ENCODE measurements around the gene ZBTB45.
A peak's percentile ranks its signal among the peaks of the same experiment; 100 is the strongest.
"Not testable (repeated sequence)": the region's sequence is repeated elsewhere in the genome, so short reads cannot be mapped to it uniquely, and the experiment has no call there.

Gene ZBTB45

GRCh38 chr19:58473775-58474174 is 45.8 kb downstream of the ZBTB45 start:
- Mint-ChIP-seq H3K27ac (peak overlapping the region; percentile 37), H3K4me1 (peaks cover 28 to 46% of the 10 kb centered on the region in 2 donors), H3K9me3 (no peaks in the 10 kb centered on the region), H3K27me3 (no peaks in the 10 kb centered on the region), H3K4me3 (peak overlapping the region in 1 of 2 donors; percentile 23), H3K36me3 (peaks cover 24 to 38% of the 10 kb centered on the region in 2 donors)
- ATAC-seq (replicated peaks) (no peak), DNase-seq (no peak)

GRCh38 chr19:58471736-58472135 is 47.9 kb downstream of the ZBTB45 start:
- H3K4me1 Mint-ChIP-seq: peaks cover 30 to 47% of the 10 kb centered on the region in 2 donors
- no peaks in the 10 kb centered on the region for H3K9me3 Mint-ChIP-seq
- peaks cover 31 to 47% of the 10 kb centered on the region in 2 donors for H3K36me3 Mint-ChIP-seq
- ATAC-seq (replicated peaks): no peak
- no peak overlapping the region for H3K4me3 Mint-ChIP-seq
- no peaks in the 10 kb centered on the region for H3K27me3 Mint-ChIP-seq
- no peak for DNase-seq
- no peak overlapping the region for H3K27ac Mint-ChIP-seq

GRCh38 chr19:58470837-58471543 is 48.6 kb downstream of the ZBTB45 start:
- H3K27me3 Mint-ChIP-seq; H3K9me3 Mint-ChIP-seq; H3K4me3 Mint-ChIP-seq; DNase-seq; H3K27ac Mint-ChIP-seq; ATAC-seq (replicated peaks): not testable (repeated sequence)
- peaks cover 28 to 45% of the 10 kb centered on the region in 2 donors for H3K4me1 Mint-ChIP-seq
- peaks cover 31 to 47% of the 10 kb centered on the region in 2 donors for H3K36me3 Mint-ChIP-seq

- Mint-ChIP-seq H3K4me1 (peaks cover 22 to 36% of the 10 kb centered on the region in 2 donors), H3K4me3 (peak overlapping the region; percentile 25 to 30), H3K36me3 (peaks cover 27 to 45% of the 10 kb centered on the region in 2 donors), H3K27me3 (no peaks in the 10 kb centered on the region), H3K27ac (no peak overlapping the region), H3K9me3 (no peaks in the 10 kb centered on the region)
- ATAC-seq (replicated peaks) (no peak), DNase-seq (no peak)
Observed at GRCh38 chr19:58469241-58470013, 50.2 kb downstream of the ZBTB45 start.

- peak overlapping the region; percentile 52 for H3K27ac Mint-ChIP-seq
Observed at GRCh38 chr19:58468216-58468839, 51.3 kb downstream of the ZBTB45 start.

GRCh38 chr19:58466760-58467589 is 52.6 kb downstream of the ZBTB45 start, which contains the start of gene ZNF324:
Gene ZNF324 (plus strand): TSS chr19:58467080. CDS start chr19:58469186, 2,106 bp downstream.
- Mint-ChIP-seq H3K9me3 (no peaks in the 10 kb centered on the region), H3K4me3 (peak within 1 kb of the TSS; percentile 83 to 96), H3K36me3 (peaks cover 13 to 30% of the 10 kb centered on the region in 2 donors), H3K4me1 (peaks cover 20 to 31% of the 10 kb centered on the region in 2 donors), H3K27me3 (no peaks in the 10 kb centered on the region), H3K27ac (peak within 1 kb of the TSS; percentile 94)
- ATAC-seq (replicated peaks): peak; percentile 93 to 96
- DNase-seq: peak; percentile 95

More at GRCh38 chr19:58468216-58468839, 51.3 kb downstream of the ZBTB45 start:
- Mint-ChIP-seq H3K4me1 (peaks cover 20 to 35% of the 10 kb centered on the region in 2 donors), H3K9me3 (no peaks in the 10 kb centered on the region), H3K4me3 (peak overlapping the region; percentile 83 to 96), H3K27me3 (no peaks in the 10 kb centered on the region), H3K36me3 (peaks cover 25 to 44% of the 10 kb centered on the region in 2 donors)
- DNase-seq (no peak), ATAC-seq (replicated peaks) (no peak)

- H3K27ac Mint-ChIP-seq: peak overlapping the region; percentile 94
- peak overlapping the region; percentile 83 to 96 for H3K4me3 Mint-ChIP-seq
- peaks cover 20 to 31% of the 10 kb centered on the region in 2 donors for H3K4me1 Mint-ChIP-seq
- peaks cover 13 to 28% of the 10 kb centered on the region in 2 donors for H3K36me3 Mint-ChIP-seq
- H3K9me3 Mint-ChIP-seq: no peaks in the 10 kb centered on the region
- peak; percentile 14 to 18 for ATAC-seq (replicated peaks)
- no peaks in the 10 kb centered on the region for H3K27me3 Mint-ChIP-seq
- DNase-seq: peak; percentile 18
Observed at GRCh38 chr19:58466089-58466759, 53.4 kb downstream of the ZBTB45 start.
